Globus pallidus (tissue), 1 donor: ENCODE results near the gene PKD2L1.

Source experiments
- DNase-seq: peaks from one replicate; pipeline ENCODE4 v3.0.0-alpha.2; 2015; ENCODE audit warnings: low spot score

PKD2L1 gene

DNA sequence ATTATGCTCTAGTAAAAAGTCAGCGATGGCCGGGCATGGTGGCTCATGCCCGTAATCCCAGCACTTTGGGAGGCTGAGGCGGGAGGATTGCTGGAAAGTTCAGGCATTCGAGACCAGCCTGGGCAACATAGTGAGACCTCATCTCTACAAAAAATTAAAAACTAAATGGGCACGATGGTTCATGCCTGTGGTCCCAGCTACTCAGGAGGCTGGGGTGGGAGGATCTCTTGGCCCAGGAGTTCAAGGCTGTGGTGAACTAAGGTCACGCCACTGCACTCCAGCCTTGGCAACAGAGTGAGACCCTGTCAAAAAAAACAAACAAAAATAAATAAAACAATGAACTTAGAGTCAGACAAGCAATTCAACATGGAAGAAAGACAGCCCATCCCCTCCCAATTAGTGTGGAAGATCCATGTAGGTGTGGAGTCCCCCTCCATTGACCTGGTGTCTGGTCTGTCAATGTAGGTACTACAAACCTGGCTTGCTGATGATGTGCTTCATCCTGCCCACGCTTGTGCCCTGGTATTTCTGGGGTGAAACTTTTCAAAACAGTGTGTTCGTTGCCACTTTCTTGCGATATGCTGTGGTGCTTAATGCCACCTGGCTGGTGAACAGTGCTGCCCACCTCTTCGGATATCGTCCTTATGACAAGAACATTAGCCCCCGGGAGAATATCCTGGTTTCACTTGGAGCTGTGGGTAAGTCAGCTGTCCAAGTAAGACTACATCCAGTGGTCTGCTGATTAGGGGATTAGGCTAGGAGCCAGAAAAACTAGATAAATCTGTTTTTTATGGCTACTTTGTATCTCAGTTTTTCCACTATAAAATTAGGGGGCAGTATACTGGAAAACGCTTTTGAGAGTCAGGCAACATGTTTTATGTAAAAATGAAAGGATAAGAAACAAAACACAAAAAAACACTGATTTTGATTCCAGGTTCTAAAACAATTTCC is 26.3 kb upstream of the PKD2L1 start:
- no peak for DNase-seq

DNA sequence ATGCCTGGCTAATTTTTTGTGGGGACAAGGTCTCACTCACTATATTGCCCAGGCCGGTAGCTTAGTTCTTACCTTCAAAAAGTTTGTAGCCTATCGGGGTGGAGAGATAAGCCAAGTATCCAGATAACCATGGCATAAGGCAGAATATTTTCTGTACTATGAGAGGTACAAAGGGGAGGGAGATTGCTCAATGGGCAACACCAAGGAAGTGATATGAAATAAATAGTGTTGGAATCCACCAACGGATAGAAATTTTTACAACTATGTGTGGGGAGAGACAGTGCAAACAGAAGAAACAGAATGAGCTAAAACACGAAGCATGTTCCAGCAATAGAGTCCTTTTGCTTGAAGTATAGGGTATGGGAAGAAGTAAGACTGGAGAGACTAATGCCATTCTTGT is 25.1 kb upstream of the PKD2L1 start:
- no peak for DNase-seq

DNA sequence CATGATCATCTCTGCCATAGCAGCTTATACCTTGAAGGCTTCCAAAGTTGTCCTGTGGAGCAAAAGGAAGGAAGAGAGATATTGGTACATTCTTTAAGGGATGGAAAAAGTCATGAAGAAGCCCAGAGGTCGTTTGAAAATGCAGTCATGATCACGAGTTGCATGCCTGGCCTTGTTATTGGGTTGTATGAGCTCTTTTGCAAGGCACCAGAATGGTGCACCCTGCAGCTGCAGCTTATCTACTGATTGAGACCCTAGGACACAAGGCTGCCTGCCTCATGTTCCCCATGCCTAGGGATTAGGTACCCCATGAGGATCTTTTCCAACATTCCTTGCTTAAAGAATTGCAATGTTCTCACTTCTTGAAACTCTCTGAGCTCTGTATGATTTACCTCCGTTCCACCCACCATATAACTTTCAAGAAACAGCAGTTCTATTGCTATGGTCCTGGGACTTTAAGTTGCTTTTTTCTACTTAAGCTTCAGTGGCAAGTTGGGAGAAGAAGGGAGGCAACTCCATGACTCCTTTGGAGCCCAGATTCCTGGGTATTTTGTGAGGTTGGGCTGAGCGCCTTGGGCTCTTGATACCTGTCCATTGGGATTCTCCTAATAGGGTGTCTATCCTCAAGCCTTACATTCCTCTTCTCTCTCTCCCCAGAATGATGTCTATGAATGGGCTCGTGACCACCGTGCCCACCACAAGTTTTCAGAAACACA is 23.9 kb upstream of the PKD2L1 start:
- DNase-seq = no peak

DNA sequence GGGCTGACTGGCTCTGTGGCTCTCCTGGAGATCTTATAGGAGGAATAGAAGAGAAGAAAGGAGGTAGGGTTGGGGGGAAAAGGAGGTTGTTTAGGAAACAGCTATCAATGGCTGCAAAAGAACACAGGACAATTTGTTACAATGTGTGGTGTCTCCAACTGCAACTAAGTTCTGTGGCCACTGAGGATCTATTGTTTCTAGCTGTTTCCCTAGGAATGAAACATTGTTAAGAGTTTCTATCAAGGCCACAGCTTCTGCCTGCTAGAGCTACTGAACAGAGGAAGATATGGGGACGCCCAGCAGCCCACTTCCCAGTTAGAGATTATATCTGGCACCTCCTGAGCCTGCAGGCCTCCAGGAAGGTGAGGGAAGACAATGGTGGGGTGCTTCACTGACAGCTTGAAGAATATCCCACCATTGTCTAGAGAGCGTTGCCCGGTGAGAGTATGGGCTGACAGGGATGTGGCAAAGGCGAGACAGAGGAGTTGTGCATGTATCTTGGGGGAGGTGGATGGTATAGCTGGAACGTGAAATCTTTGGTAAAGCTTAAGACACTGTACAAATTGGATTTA is 21.0 kb upstream of the PKD2L1 start:
- peak; percentile 78 for DNase-seq

DNA sequence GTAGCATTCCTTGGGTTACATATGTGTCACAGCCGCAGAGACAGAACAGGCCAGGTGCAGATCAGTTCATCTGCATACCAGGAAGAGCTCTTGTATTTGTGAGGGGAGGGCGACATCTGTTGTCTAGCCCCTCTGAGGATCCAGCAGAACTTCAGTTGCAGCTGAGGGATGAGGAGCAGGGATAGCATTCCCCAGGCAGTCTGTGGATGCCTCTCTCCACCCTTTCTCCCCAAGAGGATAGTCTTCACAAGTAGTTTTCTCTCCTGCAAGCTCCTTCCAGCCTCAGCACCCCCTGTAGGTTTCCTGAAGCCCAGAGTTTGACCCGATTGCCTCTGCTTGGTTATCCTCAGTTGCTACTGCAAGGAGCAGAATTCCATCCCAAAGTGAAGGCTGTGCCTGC is 19.6 kb upstream of the PKD2L1 start:
- no peak for DNase-seq

DNA sequence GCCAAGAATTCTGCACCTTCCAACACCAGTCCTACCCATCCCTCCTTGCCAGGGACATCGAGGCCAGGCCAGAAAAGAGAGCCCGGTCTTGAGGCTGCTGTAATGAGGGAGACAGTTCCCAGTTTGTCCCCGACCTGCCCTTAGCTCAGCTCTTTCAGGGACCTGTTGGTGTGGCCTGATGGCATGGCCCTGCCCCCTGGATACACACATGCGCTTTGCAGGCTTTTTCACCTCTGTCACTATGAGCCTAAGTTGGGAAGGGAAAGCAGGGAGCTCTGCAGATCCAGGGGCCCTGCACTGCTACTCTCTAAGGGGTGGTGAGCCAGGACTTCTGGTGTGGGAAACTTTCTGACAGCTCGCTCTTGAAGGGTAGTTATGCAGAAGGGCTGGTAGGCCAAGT is 19.1 kb upstream of the PKD2L1 start:
- DNase-seq = no peak

DNA sequence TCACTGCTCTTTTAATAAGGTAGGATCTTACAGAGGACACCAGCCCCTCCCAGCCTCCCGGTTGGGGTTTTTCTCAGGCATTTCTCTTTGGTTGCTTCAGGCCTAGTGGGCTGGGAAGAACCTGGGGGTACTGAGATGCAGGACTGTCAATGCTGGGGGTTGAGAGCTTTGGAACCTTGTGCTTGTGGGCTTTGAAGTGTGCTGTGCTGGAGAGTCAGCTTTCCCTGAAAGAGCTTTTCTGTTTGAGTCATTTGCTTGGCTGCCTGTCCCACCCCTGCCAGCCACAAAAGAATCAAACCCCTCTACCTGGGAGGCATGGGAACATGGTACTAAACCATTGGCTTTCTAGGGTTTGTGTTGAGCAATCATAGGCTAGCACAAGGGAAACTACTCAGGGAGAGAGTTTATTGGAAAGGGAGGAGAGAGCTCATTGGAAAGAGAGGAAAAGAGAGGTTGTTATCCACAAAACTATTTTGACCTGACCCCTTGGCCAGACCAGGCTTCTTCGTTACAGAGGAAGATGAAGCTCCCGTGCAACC is 18.4 kb upstream of the PKD2L1 start:
- no peak for DNase-seq

DNA sequence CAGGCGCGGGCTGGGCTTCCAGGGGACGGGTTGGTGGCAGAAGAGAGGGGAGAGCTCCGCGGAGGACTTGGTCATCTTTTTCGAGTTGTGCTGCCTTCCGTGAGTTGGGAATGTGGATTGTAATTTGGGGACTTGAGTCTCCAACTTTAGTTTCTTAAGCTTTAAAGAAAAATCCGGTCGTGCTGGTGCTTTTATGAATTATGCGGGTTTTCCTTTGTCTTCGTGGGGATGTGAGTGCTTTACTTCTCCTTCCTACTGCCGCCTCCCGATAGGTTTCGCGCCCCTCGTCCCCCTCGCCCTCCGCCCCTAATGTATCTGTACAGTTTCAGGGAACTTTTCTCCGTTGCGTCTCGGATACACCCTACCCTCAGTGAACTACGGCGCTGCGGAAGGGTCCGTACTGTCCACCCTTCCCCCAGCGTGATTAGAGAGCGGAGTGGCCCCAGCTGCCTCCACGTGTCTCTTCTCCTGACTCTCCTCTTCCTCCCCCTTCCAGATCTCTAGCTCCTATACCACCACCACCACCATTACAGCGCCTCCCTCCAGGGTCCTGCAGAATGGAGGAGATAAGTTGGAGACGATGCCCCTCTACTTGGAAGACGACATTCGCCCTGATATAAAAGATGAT is 17.7 kb upstream of the PKD2L1 start:
- peak; percentile 38 for DNase-seq

DNA sequence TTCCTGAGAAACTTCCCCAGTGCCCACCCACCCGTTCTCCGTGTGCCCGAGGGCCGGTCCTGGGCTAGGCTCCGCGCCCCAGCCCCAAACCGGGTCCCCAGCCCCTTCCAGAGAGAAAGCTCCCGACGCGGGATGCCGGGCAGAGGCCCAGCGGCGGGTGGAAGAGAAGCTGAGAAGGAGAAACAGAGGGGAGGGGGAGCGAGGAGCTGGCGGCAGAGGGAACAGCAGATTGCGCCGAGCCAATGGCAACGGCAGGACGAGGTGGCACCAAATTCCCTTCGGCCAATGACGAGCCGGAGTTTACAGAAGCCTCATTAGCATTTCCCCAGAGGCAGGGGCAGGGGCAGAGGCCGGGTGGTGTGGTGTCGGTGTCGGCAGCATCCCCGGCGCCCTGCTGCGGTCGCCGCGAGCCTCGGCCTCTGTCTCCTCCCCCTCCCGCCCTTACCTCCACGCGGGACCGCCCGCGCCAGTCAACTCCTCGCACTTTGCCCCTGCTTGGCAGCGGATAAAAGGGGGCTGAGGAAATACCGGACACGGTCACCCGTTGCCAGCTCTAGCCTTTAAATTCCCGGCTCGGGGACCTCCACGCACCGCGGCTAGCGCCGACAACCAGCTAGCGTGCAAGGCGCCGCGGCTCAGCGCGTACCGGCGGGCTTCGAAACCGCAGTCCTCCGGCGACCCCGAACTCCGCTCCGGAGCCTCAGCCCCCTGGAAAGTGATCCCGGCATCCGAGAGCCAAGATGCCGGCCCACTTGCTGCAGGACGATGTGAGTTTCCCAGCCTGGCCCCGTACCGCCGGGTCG is 16.9 kb upstream of the PKD2L1 start, which contains the start of gene SCD:
Gene SCD, plus strand, starts transcription at position 469 of the 803 bp plus-strand sequence. Its CDS starts 272 bp downstream, at position 741.
- peak; percentile 99 for DNase-seq

DNA sequence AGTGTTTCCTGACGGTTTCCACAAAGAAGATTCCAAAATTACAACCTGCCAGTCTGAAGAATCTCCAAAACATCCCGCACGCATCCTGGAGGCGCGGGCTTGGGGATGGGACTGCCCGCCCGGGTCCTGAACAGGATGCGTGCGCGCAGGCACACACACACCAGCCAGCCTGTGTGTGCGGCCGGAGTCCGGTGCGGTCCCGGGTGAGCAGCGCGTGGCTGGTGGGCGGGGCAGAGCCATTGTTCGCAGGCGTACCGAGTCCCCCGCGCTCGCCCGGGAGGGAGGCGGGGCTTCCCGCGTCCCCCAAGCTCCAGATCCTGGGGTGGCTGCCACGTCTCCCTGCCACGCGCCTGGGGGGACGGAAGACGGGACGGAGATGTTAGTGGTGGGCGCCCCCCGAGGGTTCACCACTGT is 16.3 kb upstream of the PKD2L1 start:
- DNase-seq = peak; percentile 88

DNA sequence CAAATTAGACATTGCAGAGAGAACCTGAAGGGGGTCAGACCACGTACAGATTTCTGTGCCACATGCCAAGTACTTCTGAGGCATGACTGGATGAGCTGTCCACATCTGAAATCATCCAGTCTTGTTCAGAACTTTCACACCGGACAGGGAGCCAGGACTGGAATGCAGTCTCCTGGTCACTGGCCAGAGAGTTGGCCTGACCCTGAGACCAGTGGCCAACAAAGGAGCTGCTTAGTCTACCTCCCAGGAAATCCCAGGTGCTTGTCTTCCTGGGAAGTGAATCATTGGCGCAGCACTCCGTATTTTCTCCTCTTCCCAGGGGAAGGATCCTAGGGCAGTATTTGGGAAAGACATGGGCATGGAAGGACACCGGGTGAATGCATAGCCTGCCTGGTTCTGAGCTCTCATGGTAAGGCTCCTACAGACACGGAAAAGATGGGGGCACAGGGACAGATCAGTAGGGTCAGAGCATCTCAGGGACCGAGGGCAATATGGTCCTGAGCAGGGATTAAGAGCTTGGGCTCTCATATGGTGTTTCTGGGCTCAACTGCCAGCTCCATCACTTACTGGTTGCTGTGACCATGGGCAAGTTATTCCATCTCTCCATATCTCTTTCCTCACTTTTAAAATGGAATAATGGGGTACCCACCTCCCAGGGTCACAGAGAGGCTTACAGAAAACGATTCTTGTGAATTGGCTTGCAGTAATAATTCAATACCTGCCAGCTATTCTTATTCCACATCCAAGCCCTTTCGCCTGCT is 15.7 kb upstream of the PKD2L1 start:
- DNase-seq = peak; percentile 51

DNA sequence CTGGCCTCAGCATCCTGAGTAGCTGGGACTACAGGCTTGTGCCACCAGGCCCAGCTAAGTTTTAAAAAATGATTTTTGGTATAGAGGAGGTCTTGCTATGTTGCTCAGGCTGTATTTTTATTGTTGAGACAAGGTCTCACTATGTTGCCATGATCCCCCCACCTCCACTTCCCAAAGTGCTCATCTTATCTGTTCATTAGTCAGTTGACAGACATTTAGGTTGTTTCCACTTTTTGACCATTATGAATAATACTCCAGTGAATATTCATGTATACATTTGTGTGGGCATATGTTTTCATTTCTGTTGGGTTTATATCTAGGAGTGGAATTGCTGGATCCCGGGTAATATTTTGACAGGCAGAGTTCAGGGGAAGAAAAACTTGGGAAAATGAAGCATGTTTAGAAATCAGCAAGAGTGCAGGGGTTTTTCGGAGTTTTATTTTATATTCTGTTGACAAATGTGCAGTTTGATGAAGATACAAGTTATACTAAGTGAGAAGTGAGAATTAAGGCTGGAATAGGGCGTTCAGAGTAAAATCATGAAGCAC is 14.3 kb upstream of the PKD2L1 start:
- DNase-seq = no peak

DNA sequence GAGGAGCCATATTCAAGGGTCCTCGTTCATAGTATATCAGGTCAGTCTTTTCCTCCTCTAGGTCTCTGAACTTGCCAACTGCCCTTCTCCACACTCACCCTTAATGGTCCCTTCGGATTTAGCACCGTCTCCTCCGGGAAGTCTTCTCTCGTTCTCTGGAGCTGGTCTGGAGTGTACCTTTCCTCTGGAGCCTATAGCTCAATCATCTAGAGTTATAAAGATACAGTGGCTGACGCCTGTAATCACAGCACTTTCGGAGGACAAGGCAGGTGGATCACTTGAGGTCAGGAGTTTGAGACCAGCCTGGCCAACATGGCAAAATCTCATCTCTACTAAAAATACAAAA is 12.6 kb upstream of the PKD2L1 start:
- DNase-seq = no peak

DNA sequence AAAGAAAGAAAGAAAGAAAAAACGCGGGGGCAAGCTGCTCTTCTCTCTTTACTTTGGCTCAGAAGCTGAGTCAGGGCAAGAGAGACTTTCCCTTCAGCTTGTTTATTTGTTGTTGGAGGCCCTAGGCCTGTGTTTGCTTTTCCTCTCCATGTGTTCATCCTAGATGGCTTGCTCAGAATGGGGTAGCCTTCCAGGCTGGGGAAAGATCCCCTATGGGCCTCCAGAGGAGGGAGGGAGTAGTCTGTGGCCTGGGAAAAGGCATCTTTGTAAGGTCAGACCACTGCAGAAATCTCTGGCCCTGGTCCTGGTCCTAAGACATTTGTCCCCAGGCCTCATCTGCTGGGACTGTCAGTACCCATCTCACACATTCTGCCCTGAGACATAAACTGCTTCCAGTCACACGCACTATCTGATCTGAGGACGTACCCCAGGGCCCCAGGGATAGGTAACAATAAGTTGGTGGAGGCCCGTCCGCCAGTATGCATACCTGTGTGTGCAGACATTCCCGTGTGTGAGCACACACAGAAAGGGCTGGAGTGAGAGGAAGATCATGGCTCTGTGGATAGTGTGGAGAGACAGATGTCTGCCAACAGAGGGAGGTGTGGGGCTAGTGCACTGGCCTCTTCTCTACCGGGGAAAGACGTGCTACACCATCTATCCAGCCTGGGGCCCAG is 12.1 kb upstream of the PKD2L1 start:
- peak; percentile 81 for DNase-seq

DNA sequence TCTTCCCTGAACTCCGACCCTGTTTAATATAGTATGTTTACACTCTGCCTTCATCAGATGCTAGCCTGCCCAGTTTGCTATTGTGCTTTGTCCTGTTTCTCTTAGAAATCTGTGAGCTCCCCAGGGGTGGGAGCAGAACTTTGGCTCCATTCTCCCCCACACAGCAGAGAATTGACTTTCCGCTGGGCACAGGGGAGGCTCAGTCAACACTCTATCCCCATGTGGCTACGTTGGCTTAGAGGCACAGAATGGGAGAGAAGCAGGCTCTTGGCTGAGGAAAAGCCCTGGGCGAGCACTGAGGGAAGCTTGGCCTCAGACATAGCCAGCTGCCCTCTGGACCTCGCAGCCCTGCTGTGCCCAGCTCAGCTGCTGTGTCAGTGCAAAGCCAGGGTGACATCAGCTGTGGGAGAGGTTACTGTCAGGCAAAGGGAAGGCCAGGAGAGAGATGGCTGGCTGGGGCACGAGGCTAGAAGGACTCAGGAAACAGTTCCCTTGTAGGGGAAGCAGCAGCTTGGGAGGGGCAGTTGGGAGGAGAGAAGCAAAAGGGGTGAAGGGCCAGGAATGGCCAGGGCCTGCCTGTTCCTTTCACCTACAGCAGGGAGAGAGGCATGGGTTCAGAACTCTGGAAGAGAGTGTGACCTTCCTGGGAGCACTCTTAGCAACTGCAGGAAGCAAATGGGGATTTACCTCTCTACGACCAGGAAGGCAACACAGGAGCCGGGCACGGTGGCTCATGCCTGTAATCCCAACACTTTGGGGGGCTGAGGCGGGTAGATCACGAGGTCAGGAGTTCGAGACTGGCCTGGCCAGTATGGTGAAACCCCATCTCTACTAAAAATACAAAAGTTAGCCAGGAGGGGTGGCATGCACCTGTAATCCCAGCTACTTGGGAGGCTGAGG is 11.2 kb upstream of the PKD2L1 start:
- peak; percentile 96 for DNase-seq

DNA sequence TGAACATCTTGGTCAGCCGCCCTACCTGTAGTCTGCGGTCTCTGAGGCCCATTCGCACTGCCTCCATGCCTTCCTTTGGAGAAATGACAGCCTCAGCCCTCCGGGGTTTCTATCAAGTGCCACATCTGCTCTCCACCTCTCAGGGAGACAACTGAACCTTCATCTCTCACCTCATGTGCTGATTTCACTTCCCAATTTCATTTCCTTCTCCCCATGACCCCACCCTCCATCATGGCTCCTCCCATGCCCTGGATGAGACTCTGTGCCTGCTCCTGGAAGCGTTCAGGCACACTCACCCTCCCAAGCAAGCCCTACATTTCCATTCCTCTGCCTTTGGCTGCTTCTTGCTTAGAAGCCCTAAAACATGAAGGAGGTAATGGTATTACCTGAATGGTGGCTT is 9.2 kb upstream of the PKD2L1 start:
- no peak for DNase-seq

DNA sequence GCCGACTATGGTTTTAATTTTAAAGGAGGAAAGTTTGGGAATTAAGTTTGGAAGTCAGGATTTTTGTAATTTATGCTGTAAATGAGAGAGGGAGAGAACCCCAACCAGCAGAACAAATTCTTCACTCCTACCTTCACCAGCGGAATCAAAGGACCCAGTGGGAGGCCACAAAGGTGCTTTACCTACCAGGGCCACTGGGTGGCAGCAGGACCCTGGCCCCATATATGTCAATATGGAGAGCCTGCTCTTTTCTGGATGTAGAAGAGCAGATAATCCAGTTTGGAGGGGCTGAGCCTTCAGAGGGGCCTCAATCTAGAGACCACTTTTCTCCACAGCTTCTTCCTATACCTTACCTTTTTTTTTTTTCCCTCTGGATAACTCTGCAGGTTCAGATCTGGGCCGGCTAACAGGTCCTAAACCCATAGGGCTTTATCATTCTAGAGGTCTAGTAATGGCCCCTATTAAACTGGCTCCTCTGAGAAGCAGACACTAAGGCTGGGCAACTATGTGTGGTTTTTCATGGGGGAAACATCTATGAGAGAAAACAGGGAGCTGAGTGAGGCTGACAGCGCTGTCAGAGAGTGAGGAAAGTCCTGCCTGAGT is 8.5 kb upstream of the PKD2L1 start:
- DNase-seq = peak; percentile 73

DNA sequence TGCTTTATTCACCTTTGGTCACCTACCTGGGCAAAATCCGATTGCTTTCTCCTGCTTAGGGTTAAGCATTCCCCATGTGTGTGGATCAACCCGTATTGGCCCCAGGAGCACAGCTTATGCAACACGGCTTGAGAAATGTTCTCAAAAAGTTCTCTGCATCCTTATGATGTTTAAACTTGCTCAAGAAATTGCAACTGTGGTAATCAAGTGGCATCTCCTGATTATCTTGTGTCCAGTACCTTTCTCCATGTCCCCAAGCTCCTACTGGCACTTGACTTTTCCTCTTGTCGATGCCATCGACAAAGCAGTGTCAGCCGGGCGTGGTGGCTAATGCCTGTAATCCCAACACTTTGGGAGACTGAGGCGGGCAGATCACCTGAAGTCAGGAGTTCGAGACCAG is 4.7 kb upstream of the PKD2L1 start:
- DNase-seq = no peak
